Kidney (tissue), 14 donors: ENCODE data around the gene TUBG1. TPM values are rescaled to one million over a fixed set of nuclear protein-coding genes. Genes with fewer than 3 reads are reported as not detected.
A peak's percentile ranks its signal among the peaks of the same experiment; 100 is the strongest.
"Not testable (repeated sequence)": the region's sequence is repeated elsewhere in the genome, so short reads cannot be mapped to it uniquely, and the experiment has no call there.

Experiments
- DNase-seq, 5 donors: peaks; one replicate each; pipeline ENCODE4 v3.0.0-alpha.2; 2013 to 2020
- FAIRE-seq: peaks from 2 replicates; lab custom pipeline; 2012; peaks lifted over from hg19 to GRCh38; lab: Jason Lieb, UNC
- H3K27ac ChIP-seq, 2 donors: one replicate each; pipeline ENCODE4 v1.7.0; 2013; ENCODE audit warnings: low read depth in 2 of 2, low read length in 2 of 2, inconsistent platforms in 1 of 2
- H3K27me3 ChIP-seq: one replicate; pipeline ENCODE4 v1.7.1; 2013; ENCODE audit warnings: low read length, inconsistent platforms; ENCODE audit not compliant: control insufficient read depth, insufficient read depth
- H3K36me3 ChIP-seq, 3 donors: one replicate each; pipeline versions ENCODE4 v1.7.0 to v1.7.1; 2013; ENCODE audit warnings: low read length in 3 of 3, control low read depth in 1 of 3, inconsistent platforms in 1 of 3; ENCODE audit not compliant: insufficient read depth in 3 of 3, control insufficient read depth in 2 of 3
- H3K4me1 ChIP-seq, 3 donors: one replicate each; pipeline versions ENCODE4 v1.7.0 to v1.7.1; 2013; ENCODE audit warnings: low read length in 3 of 3, inconsistent platforms in 1 of 3, low read depth in 1 of 3; ENCODE audit not compliant: control insufficient read depth in 2 of 3, insufficient read depth in 2 of 3
- H3K4me3 ChIP-seq, 3 donors: one replicate each; pipeline versions ENCODE4 v1.7.0 to v1.8.1; 2013; ENCODE audit warnings: low read length in 3 of 3, control low read depth in 1 of 3, inconsistent platforms in 1 of 3
- H3K9ac ChIP-seq, 3 donors: one replicate each; pipeline versions ENCODE4 v1.7.0 to v1.7.1; 2013; ENCODE audit warnings: low read length in 3 of 3, control low read depth in 1 of 3, inconsistent platforms in 1 of 3
- H3K9me3 ChIP-seq, 3 donors: one replicate each; pipeline versions ENCODE4 v1.7.0 to v1.7.1; 2013; ENCODE audit warnings: low read length in 3 of 3, control low read depth in 1 of 3, inconsistent platforms in 1 of 3; ENCODE audit not compliant: control insufficient read depth in 2 of 3, insufficient read depth in 1 of 3
- intact Hi-C: fragments of 100-400 bp; cut with DNase I; formaldehyde crosslinking; loops from one replicate; pipeline ENCODE4 v1.11.1; 2022
- polyA plus RNA-seq: library from polyadenylated mRNA; stranded (reverse); fragments of 350-450 nt; fragmentation: Illumina TruSeq; extraction: RNeasy Lipid Tissue Mini Kit (QIAGEN cat#74804); gene quantifications from one replicate; pipeline ENCODE4 v1.2.3, GENCODE V29; 2014; ENCODE audit warnings: low read depth, low replicate concordance; ENCODE audit not compliant: insufficient read depth
- total RNA-seq: library from RNA; stranded (reverse); fragmentation: NEBNext Ultra II Directional; extraction: Animal tissue kit (Norgen Biotek cat#: 25700); gene quantifications from one replicate; pipeline ENCODE4 v1.2.1, GENCODE V29; 2021
- TF ChIP-seq, protein P1 (sequence below): IDR thresholded peaks from 3 replicates; pipeline ENCODE4 v1.5.1; 2012; ENCODE audit warnings: mild to moderate bottlenecking, moderate library complexity, borderline replicate concordance; ENCODE audit not compliant: insufficient read depth; ENCODE audit errors: extremely low read depth
- donor health status: control.
- donor health status: control.
- donor health status: control.
- donor health status: control.
- donor health status: control.
- donor health status: DM: yes; HTN: yes; CAD: no.
- donor health status: Normal renal cell carcinoma (clear cell type).

The TUBG1 gene
- total and polyA plus RNA-seq, 2 donors from 2014 or later: 33.7 to 61.9 TPM

DNA sequence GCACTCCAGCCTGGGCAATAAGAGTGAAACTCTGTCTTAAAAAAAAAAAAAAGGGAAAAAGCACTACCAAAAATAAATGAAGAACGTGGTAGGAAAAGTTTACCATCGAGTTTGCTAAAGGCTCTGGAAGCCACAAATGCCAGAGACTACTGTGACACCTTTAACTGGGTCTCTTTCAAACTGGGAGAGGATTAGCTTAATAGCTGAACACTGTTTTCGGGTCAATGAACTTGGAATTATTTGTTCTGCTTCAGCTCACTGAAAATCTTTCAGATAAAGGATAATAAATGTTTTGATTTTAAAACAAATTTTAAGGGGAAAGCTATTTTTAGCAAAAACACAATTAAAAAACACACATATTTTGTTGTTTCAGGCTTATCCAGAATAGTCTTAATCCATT is 1.7 kb upstream of the TUBG1 start:
- Histone ChIP-seq H3K36me3 (peaks cover 0 to 10% (median 8%) of the 10 kb centered on the region in 3 donors), H3K4me3 (peak overlapping the region in 2 of 3 donors; percentile 93 to 97), H3K9me3 (no peaks in the 10 kb centered on the region), H3K9ac (peak overlapping the region in 2 of 3 donors; percentile 78 to 98), H3K27ac (no peak overlapping the region), H3K27me3 (no peaks in the 10 kb centered on the region), H3K4me1 (peaks cover 0 to 9% (median 6%) of the 10 kb centered on the region in 3 donors)
- TF ChIP-seq, protein P1, sequence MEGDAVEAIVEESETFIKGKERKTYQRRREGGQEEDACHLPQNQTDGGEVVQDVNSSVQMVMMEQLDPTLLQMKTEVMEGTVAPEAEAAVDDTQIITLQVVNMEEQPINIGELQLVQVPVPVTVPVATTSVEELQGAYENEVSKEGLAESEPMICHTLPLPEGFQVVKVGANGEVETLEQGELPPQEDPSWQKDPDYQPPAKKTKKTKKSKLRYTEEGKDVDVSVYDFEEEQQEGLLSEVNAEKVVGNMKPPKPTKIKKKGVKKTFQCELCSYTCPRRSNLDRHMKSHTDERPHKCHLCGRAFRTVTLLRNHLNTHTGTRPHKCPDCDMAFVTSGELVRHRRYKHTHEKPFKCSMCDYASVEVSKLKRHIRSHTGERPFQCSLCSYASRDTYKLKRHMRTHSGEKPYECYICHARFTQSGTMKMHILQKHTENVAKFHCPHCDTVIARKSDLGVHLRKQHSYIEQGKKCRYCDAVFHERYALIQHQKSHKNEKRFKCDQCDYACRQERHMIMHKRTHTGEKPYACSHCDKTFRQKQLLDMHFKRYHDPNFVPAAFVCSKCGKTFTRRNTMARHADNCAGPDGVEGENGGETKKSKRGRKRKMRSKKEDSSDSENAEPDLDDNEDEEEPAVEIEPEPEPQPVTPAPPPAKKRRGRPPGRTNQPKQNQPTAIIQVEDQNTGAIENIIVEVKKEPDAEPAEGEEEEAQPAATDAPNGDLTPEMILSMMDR: no peak
- no peak for FAIRE-seq
- intact Hi-C loops: no loop called here
- DNase-seq: no peak

DNA sequence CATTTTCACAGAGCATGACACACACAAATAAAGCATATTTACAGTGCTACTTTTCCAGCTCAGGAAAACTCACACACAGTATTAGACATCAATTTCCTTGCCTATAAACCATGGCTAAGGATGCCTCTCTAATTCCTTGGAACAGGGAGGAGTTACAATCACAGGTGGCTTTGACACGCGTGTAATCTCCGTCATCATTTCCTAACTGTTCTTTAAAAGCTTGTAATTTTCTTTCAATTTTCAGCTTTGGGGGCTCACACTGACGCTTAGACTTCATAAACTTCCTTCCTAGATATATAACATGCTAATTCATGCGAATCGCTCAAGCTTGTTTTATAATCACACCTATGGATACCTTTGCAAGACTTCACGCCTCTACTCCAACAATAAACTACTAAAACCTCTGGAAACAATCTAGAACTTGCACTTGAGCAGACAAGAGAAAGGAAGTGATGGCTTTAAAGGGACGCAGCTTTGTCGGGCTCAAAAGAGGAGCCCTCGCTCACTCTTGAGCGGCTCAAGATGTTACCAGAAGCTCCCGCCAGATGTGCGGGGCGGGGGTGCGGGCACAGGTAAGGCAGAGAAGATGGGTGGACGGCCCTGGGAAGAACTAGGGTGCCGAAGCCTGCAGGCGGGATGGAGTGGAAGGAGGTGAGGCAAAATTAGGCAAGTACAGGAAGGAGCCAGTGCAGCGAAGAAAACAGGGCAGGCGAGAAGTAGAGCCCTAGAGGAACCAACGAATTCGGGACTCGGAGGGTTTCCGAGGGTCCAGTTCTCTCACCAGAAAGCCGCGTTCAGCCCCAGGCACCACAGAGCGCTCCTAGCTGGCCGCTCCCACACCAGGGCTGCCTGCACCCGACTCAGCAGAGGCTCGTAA is 940 bp upstream of the TUBG1 start:
- TF ChIP-seq, protein P1: no peak
- FAIRE-seq: no peak
- Histone ChIP-seq H3K9me3 (no peaks in the 10 kb centered on the region), H3K27me3 (no peaks in the 10 kb centered on the region), H3K36me3 (peaks cover 2 to 14% (median 8%) of the 10 kb centered on the region in 3 donors), H3K4me3 (peak overlapping the region; percentile 93 to 97 (median 94)), H3K27ac (peak overlapping the region; percentile 89 to 95), H3K4me1 (peaks cover 0 to 9% (median 6%) of the 10 kb centered on the region in 3 donors), H3K9ac (peak overlapping the region; percentile 78 to 98 (median 82))
- DNase-seq: peak in 2 of 5 donors; percentile 42 to 73
- intact Hi-C loops: no loop called here

DNA sequence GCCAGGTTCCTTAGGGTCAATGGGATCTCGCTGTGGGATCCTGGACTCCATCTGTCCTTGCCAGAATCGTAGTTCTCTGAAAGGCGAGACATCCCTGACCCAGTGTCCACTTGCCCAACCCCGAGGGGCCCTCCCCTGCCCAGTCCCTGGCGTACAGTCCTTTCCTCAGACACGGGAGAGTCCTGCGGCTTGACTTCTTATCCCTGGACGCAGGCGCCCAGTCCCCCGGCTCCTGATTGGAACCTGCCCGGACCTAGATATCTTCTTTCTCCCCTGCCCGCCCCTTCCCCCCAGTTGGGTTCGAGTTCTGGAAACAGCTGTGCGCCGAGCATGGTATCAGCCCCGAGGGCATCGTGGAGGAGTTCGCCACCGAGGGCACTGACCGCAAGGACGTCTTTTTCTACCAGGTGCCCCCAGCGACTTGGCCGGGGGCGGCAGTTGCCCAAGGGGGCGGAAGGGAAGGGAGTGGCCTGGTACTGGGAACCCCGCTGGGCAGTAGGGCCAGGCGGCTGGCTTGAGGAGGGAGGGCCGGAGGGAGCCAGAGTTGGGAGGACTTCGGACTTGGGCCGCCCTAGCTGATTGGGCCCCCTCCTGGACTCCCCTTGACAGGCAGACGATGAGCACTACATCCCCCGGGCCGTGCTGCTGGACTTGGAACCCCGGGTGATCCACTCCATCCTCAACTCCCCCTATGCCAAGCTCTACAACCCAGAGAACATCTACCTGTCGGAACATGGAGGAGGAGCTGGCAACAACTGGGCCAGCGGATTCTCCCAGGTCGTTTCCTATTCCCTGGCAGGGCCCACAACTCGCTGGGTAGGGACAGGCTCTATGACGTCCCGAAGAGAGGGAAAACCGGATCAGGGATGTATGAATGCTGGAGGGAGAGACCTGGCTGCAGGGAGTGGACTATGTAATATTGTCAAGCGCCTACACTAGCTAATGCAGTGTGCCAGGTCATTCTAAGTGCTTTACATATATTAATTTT is 625 bp downstream of the TUBG1 start:
- H3K4me1 ChIP-seq, FAIRE-seq, H3K9me3 ChIP-seq, intact Hi-C loops, H3K27me3 ChIP-seq: not testable (repeated sequence)
- peak in 2 of 5 donors; percentile 60 to 87 for DNase-seq
- H3K36me3 ChIP-seq: peaks cover 2 to 22% (median 14%) of the 10 kb centered on the region in 3 donors
- H3K4me3 ChIP-seq: peak overlapping the region; percentile 75 to 93 (median 91)
- H3K27ac ChIP-seq: peak overlapping the region; percentile 8 to 51
- H3K9ac ChIP-seq: peak overlapping the region; percentile 68 to 74 (median 73)
